ENCODE data around the gene FBXL16.

GRCh38 chr16:643050-643368 is 62.6 kb downstream of the FBXL16 start:
- TF ChIP-seq KLF16 (IDR thresholded peaks at IDR 0.05) = no peak
- TF ChIP-seq TCF7L2 (IDR thresholded peaks at IDR 0.05; ENCODE audit: low read depth, low read length) = no peak
- TF ChIP-seq RFX1 (IDR thresholded peaks at IDR 0.05) = no peak
- TF ChIP-seq CHD1 (IDR thresholded peaks at IDR 0.05; ENCODE audit: low read length) = no peak

Data from K562 (cell line).